ENCODE results near the gene AMBRA1. TPM values are rescaled to one million over a fixed set of nuclear protein-coding genes. Genes with fewer than 3 reads are reported as not detected.
"Not testable (repeated sequence)": the region's sequence is repeated elsewhere in the genome, so short reads cannot be mapped to it uniquely, and the experiment has no call there.

Gene AMBRA1
- total RNA-seq, 1 experiment from 2014 or later: 21.0 TPM

DNA sequence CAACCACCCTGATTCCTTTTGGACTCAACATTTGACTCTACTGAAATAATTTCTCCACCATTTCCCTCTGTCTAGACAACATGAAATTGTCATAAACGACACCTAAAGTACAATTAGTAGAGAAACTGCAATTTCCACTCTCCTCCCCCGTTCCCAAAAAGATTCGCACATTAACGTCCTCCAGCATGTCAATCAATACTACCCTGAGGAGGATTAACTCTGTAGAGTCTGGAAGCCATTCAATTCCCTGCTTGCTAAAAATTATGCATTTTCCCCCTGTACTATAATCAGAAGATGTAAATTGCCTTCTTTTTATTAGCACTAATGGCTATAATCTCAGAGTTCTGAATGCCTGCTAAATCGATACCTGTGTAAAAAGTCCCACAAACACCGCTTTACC is 70.5 kb downstream of the AMBRA1 start:
- in situ Hi-C loops (cut with HindIII; ENCODE audit: low pct_unique_long_range_greater_than_20kb, low sequenced_read_pairs): no loop called here
- DNase-seq (ENCODE audit: low read depth): no peak

DNA sequence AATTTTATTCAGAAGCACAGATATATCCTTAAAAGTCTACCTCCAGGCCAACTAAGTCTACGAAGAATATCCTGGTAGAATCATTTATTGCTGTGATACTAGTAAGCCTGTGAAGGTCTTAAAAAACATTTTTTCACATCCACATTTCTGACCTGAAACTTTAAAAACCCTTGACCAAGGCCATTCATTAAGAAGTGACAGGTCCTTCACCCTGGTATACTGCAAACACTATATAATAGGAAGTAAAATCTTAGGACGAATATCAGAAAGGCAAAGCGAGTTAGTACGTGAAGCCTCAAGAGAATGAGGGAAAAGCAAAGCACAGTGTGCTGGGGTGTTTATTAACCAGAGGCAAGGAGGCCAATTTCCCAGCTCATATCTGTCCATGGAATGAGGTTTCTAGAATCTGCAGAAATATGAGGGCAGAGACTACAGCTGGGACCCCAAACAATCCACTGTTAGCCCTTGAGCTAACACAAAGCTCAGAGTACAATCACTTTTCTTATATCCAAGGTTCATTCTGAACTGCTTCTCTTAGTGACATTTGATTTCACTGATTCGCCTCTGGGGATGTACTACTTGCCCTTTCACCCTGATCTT is 71.0 kb downstream of the AMBRA1 start:
- in situ Hi-C loops (cut with HindIII; ENCODE audit: low pct_unique_long_range_greater_than_20kb, low sequenced_read_pairs): no loop called here
- no peak for DNase-seq (ENCODE audit: low read depth)

DNA sequence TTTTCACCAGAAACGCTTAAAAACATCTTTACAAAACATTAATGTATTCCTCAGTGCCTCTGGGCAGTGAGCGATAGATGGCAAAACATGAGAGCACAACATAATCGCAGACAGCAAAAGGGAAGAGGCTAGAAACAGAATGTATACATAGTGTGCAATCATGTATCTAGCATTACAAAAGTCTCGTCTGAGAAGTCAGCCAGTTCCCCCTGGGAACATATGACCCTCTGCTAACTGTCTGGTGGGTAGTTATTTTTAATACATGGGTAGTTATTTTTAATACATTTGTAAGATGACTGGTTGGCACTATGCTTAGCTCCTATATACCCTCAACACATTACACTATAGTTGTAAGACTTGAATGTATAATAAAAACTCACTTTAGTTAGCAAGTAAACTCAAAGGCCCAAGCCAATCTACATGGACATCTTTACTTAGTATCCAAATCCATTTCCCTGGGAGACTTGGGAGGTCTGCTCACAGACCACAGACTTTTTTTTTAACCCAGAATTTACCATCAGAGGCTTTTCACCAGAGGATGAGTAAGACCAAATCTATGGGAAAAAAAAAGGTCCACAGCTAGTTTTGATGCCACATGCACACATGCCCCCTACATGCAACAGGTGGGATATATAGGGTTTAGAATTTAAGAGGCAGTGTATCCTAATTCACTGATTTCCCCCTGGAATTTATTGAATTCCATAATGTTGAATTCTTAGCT is 71.7 kb downstream of the AMBRA1 start:
- no peak for DNase-seq (ENCODE audit: low read depth)
- in situ Hi-C loops (cut with HindIII; ENCODE audit: low pct_unique_long_range_greater_than_20kb, low sequenced_read_pairs): no loop called here

DNA sequence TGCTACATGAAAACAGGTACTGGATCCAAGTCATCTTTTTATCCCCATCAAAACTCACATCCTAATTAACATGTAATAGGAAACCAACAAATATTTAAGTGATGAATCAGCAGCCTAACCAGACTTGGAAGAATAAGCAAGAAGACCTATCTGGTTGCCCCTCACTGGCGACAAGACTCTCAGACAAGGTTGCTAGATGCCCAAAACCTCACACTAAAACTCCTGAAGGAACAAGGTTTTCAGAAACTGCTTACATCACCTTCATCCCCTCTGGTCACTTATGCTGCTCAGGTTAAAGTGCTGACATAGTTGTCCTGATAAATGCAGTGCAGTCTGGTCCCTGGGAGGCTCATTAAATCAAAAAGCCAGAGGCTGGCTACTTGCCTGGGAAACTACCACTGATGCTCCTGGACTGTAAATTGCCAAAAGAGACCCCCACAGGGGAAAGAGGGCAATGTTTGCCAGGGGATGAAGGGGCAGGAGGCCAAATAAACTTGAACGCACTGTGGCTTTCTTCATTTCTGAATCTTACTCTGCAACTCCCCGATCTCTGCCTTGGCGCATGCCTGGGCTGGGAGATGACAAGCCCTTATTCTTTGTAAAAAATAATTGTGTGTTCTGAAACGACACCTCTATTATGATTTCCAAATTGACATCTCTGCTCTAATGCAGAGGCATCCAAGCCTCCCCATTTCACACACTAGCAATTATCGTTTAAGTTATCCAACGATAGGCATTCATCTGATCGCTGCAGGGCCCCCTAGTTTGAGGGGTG is 72.7 kb downstream of the AMBRA1 start:
- peak; percentile 59 for DNase-seq (ENCODE audit: low read depth)
- in situ Hi-C loops (cut with HindIII; ENCODE audit: low pct_unique_long_range_greater_than_20kb, low sequenced_read_pairs): no loop called here

DNA sequence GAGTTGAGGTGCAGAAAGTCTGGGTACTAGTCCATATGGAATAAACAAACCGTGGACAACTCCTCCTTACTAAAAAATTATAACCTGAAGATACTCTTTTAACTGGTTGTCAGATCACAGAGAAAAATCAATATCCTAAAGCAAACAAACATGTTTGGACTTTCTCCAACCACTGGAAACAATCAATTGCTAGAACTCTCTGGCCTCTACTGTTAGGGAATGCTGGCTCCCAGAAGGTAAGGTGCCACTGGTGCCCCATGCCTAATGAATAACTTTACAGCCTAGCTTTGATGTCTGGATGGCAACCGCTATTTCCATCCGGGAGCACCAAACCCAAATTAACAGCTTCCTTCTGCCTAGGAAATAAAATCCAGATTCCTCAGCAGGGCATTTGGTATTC is 74.5 kb downstream of the AMBRA1 start:
- DNase-seq (ENCODE audit: low read depth): no peak
- in situ Hi-C loops (cut with HindIII; ENCODE audit: low pct_unique_long_range_greater_than_20kb, low sequenced_read_pairs): no loop called here

DNA sequence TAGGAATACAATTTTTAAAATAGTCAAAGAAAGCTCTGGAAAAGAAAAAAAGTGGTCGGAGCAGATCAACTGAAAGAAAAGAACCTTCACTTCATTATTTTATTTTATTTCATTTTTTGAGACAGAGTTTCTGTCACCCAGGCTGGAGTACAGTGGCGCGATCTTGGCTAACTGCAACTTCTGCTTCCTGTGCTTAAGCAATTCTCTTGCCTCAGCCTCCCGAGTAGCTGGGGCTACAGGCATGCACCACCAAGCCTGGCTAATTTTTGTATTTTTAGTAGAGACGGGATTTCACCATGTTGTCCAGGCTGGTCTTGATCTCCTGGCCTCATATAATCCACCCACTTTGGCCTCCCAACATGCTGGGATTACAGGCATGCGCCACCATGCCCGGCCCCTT is 74.9 kb downstream of the AMBRA1 start:
- in situ Hi-C loops (cut with HindIII; ENCODE audit: low pct_unique_long_range_greater_than_20kb, low sequenced_read_pairs); DNase-seq (ENCODE audit: low read depth): not testable (repeated sequence)

DNA sequence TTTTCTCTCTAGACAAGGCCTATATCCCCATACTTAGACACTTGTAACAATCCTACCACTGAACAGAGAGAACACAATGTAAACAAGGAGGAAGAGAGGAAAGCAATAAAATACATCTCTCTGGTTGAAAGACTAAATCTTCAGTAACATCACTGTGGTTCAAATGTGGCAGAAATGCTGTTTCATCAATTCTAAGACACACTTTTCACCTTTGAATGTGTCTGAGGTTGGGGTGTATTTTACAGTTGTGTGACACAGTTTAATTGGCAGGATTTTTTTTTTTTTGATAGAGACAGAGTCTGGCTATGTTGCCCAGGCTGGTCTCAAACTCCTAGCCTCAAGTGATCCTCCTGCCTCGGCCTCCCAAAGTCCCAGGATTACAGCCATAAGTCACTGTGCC is 79.5 kb downstream of the AMBRA1 start:
- DNase-seq (ENCODE audit: low read depth): no peak
- in situ Hi-C loops (cut with HindIII; ENCODE audit: low pct_unique_long_range_greater_than_20kb, low sequenced_read_pairs): no loop called here

DNA sequence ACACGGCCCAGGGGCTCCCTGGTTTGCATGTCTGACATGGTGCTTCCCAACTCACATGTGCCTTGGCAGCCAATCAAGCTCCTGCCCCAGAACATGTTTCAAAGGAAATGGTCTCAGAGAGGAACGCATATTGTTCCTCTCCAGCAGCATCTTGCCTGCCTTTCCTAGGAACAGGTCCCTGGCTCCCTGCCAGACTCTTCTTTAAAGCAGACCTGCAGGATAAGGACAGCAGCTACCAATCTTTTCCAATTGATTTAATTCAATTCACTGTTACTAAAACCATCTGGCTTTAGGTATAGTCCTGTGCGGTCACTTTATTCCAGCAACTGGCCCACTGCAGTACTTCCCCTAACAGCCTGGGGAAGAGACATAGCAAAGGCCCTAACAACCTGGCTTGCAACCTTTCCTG is 79.9 kb downstream of the AMBRA1 start:
- in situ Hi-C loops (cut with HindIII; ENCODE audit: low pct_unique_long_range_greater_than_20kb, low sequenced_read_pairs): no loop called here
- no peak for DNase-seq (ENCODE audit: low read depth)

DNA sequence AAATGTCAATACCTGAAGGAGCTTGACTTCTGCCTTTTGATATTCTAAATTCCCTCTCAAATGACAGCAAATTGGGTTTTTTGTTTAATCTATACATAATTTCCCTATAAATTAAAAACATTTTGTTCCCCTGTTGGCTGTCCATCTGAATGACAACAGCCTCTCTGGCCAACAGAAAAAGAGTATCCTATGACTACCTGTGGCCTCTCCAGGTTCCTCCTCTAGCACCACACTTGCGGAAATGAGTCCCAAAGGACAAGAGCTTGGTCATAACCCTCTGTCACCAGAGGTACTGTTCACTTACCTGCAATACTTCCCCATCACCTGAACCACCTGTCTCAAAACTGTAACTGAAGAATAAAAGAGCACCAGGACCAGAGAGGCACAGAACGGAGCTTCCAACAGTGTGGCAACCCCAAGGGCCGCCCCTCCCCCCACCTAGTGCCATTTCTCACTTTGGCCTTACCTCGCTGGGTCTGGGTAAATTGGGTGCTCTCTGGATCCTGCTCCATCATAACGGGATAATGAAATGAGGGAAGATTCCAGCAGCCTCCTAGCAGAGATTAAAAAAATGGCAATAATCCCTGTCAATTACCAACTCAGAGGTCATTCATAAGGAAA is 81.5 kb downstream of the AMBRA1 start:
- DNase-seq (ENCODE audit: low read depth): no peak
- in situ Hi-C loops (cut with HindIII; ENCODE audit: low pct_unique_long_range_greater_than_20kb, low sequenced_read_pairs): no loop called here

DNA sequence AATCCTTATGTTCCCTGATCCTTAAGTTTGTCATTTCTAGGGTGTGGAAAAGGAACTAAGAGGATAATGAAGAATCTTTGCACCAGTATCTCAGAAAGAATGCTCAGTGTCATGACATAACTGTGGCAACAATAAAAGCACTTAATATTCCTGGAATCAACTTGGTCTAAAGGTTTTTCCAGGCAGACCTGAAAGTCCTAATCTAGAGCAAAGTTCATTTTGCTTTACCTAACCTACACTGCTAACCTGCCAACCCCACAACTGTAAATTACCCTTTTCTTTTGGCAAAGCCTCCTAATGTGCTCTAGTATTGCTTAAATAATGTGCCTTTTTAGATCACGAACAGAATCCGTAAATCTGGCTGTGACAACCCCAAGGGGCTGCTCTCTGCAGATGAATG is 82.5 kb downstream of the AMBRA1 start:
- no peak for DNase-seq (ENCODE audit: low read depth)
- in situ Hi-C loops (cut with HindIII; ENCODE audit: low pct_unique_long_range_greater_than_20kb, low sequenced_read_pairs): no loop called here

DNA sequence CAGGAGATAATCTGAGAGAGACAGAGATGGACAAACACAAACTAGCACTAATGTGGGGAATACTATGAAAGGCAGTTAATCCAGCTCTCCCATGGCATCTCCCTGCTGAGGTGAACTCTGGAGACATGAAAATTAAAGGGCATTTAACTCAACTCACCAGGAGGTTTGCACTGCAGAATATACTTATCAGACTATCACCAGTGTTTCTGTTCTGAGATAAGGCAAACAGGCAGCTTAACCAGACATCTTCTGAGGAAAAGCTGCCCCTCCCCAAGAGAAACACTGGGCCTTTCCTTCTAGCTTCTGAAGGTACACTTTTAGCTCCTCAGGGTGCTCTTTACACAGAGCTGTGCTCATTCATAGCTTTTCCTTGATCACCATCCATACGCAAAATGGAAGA is 85.5 kb downstream of the AMBRA1 start:
- DNase-seq (ENCODE audit: low read depth): no peak
- in situ Hi-C loops (cut with HindIII; ENCODE audit: low pct_unique_long_range_greater_than_20kb, low sequenced_read_pairs): no loop called here

DNA sequence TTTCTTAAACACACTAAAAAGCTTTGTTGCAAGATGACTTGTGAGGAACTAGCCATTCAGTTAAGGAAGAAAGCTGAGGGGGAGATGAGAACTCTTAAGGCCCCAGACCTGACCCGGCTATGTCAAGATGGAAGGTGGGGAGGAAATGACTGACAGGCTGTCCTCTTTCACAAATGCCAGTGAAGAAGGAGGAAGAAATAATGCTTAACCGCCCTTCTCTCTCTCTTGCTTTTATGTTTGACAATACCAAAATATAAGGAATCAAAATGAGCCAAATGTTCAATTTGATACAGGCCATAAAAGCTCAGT is 87.4 kb downstream of the AMBRA1 start:
- in situ Hi-C loops (cut with HindIII; ENCODE audit: low pct_unique_long_range_greater_than_20kb, low sequenced_read_pairs): no loop called here
- no peak for DNase-seq (ENCODE audit: low read depth)

DNA sequence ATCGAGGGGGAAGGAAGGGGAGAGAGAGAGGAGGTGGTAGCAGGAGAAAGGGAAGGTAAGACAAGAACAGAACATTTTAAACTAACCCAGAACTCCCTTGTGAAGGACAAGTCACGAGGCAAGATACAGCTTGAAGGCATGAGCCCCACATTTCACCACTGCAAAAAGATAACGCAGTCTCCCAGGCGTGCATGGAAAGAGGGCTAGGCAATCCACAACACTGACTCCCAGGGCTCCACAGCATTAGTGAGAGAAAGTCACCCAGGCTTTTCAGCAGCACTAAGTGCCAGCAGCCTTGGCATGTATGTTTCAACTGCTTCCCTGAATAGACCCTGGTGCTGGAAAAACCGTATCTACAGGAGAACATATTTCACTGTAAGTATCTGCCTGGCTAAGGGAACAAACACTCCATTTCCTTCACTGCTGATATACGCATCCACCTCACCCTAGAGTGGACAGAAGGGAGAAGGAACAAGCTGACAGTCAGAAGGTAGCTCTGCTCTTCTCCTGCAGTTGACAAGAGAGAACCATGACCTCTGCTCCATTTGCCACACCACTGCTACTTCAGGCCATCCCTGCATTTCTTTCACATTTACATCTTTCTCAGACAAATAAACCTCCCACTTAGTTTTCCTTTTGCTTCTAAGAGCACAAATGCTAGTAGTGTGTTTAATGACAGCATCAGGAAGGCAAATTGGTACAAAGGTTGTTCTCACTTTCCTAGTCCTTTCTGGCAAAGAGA is 87.9 kb downstream of the AMBRA1 start:
- DNase-seq (ENCODE audit: low read depth): no peak

DNA sequence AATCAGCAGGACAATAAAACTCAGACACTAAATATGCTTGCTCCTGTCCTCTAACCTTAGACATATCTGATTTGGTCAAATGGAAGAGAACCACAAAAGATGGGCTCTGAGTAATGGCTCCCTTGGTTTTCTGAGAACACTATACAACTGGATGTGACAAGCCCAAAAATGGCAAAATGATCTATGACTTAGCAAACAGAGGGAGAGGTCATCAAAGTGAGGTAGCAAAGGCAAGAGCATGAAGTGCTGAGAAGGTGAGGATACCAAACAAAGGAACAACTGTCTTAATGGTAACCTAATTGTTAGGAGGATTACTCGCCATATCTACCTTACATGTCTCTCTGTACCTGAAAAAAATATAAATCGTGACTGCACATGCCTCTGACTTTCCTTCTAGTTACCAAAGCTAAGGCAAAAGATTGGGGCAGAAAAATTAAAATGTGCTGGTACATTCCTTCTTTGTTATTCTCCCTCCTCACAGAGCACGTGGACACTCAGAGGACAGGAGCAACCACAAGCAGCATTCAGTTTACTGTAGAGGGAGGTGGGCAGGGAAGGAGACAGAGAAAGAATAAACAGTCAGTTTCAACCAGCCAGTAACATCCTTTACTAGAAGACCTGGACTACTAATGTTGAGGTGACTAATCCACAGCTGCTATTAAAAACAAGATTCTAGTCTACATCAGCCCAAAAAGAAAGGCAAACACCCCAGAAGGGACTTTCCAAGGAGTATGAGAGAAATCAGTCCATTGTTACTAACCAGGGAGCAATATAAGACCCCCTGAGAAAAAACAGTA is 88.8 kb downstream of the AMBRA1 start:
- in situ Hi-C loops (cut with HindIII; ENCODE audit: low pct_unique_long_range_greater_than_20kb, low sequenced_read_pairs): no loop called here
- DNase-seq (ENCODE audit: low read depth): no peak

More for the DNA sequence above, 87.9 kb downstream of the AMBRA1 start:
- in situ Hi-C loops (cut with HindIII; ENCODE audit: low pct_unique_long_range_greater_than_20kb, low sequenced_read_pairs): no loop called here

DNA sequence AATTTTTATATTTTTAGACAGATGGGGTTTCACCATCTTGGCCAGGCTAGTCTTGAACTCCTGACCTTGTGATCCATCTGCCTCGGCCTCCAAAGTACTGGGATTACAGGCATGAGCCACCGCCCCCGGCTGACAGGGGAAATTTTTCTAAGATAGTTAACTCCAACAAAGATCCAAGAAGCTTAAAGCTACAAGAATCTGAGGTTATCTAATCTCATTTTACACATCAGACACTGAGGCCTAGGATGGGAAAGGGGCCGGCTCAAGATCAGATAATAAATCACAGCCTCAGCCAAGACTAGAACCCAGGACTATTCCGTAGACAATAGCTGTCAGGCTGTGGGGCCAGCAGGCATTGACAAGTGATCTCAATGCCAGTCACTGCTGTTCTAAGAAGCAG is 94.0 kb downstream of the AMBRA1 start:
- in situ Hi-C loops (cut with HindIII; ENCODE audit: low pct_unique_long_range_greater_than_20kb, low sequenced_read_pairs): no loop called here

DNA sequence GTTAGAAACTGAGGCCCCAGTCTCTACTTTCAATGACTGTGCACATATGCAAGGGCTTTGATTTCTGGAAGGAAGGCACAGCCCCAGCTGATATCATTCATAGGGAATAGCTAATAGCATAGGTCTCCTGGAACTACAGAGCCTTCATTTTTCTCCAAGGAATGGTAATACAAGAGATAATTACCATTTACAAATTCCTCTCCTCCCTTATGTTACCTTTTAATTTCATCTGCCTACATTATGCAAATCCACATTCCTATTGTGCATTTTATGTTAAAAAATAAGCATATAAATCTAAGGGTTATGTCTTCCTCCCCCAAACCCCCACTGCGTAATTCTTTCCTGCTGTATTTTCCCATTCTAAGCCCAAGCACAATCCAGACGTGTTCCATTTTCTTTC is 94.9 kb downstream of the AMBRA1 start:
- in situ Hi-C loops (cut with HindIII; ENCODE audit: low pct_unique_long_range_greater_than_20kb, low sequenced_read_pairs): no loop called here
- DNase-seq (ENCODE audit: low read depth): no peak

More for the DNA sequence above, 94.0 kb downstream of the AMBRA1 start:
- no peak for DNase-seq (ENCODE audit: low read depth)

DNA sequence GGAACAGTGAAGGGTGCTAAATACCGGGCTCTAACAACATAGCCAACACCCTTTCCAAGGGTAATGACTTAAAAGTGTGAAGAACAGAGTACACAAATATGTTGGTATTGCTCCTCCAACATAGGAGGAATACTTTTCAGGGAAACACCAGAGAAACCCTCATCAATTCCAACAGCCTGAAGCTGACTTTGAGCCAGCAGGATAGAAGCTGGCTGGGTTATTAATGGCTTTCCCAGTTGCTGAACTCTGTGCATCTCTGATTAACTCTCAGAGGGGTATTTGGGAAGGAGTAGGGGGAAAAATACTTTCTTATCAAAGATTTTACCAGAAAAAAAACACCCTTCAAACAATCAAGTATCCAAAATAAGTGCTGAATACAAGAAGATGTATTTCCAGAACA is 95.6 kb downstream of the AMBRA1 start:
- DNase-seq (ENCODE audit: low read depth): no peak
- in situ Hi-C loops (cut with HindIII; ENCODE audit: low pct_unique_long_range_greater_than_20kb, low sequenced_read_pairs): no loop called here

DNA sequence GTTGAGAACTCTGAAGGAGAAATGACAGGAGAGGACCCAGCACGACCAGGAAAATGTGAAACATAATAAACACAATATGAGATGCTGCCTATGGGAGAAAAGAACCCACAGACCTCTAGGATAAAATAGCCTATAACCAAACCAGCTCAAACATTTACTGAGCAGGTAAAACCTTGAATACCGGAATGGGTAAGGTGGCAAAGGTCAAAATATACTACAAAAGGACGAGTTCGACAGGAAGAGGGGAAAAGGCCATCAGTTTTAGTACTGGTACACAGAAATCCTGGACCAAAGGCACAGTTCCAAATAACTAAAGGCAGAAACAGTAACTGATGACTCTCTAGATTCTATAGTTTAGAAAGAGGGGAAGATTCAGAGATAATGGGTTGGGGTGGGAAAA is 96.3 kb downstream of the AMBRA1 start:
- no peak for DNase-seq (ENCODE audit: low read depth)
- in situ Hi-C loops (cut with HindIII; ENCODE audit: low pct_unique_long_range_greater_than_20kb, low sequenced_read_pairs): no loop called here
